Chondrocyte (in vitro differentiated cells): Measurements from ENCODE around the gene CRIM1. TPM values are rescaled to one million over a fixed set of nuclear protein-coding genes. Genes with fewer than 3 reads are reported as not detected.

Source experiments
- DNase-seq: peaks from one replicate; pipeline ENCODE4 v3.0.0; 2021; ENCODE audit warnings: mixed read lengths, low spot score
- H3K27ac Mint-ChIP-seq: one replicate; pipeline ENCODE4 v1.8.0; 2021; ENCODE audit warnings: mild to moderate bottlenecking, moderate library complexity, mixed read lengths; ENCODE audit not compliant: unreplicated experiment
- H3K27me3 Mint-ChIP-seq: 2 replicates; pipeline ENCODE4 v1.8.0; 2021; ENCODE audit warnings: low read depth, mixed read lengths
- H3K36me3 Mint-ChIP-seq: 2 replicates; pipeline ENCODE4 v1.8.0; 2021; ENCODE audit warnings: low read depth, mixed read lengths
- H3K4me1 Mint-ChIP-seq: 2 replicates; pipeline ENCODE4 v1.8.0; 2021; ENCODE audit warnings: low read depth, mild to moderate bottlenecking, mixed read lengths
- H3K4me3 Mint-ChIP-seq: one replicate; pipeline ENCODE4 v1.8.0; 2021; ENCODE audit warnings: mild to moderate bottlenecking, moderate library complexity, mixed read lengths; ENCODE audit not compliant: unreplicated experiment
- H3K9me3 Mint-ChIP-seq: 2 replicates; pipeline ENCODE4 v1.8.0; 2021; ENCODE audit warnings: low read depth, mixed read lengths
- total RNA-seq: library from RNA; stranded (reverse); gene quantifications from 3 replicates; pipeline ENCODE4 v1.2.1, GENCODE V29; 2021
- TF ChIP-seq, protein P1 (sequence below): fragments of 200-600 bp; sonication (generic); IDR thresholded peaks from 2 replicates; pipeline ENCODE4 v1.5.0; 2021; ENCODE audit warnings: antibody characterized with exemption, mild to moderate bottlenecking, moderate library complexity

Gene CRIM1
- total RNA-seq, 1 donor from 2014 or later = 194 TPM

DNA sequence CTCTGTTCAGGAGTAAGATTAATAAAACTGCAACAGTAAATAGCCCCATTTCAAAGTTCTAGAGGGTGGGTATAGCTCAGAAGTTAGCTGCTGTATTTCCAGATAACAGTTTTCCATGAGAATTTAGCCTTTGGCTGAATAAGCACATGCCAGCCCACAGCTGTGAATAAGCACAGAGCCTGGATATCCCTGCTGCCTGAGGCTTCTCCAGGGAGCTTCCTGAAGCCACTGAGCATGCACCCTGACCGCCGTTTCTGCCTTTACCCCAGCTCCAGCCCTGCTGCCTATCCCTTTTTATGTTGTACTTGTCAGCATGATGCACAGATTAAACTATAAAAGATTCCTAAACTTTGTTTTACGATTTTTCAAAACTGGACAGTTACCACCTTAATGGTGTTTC is 157.1 kb downstream of the CRIM1 start:
- TF ChIP-seq, protein P1, sequence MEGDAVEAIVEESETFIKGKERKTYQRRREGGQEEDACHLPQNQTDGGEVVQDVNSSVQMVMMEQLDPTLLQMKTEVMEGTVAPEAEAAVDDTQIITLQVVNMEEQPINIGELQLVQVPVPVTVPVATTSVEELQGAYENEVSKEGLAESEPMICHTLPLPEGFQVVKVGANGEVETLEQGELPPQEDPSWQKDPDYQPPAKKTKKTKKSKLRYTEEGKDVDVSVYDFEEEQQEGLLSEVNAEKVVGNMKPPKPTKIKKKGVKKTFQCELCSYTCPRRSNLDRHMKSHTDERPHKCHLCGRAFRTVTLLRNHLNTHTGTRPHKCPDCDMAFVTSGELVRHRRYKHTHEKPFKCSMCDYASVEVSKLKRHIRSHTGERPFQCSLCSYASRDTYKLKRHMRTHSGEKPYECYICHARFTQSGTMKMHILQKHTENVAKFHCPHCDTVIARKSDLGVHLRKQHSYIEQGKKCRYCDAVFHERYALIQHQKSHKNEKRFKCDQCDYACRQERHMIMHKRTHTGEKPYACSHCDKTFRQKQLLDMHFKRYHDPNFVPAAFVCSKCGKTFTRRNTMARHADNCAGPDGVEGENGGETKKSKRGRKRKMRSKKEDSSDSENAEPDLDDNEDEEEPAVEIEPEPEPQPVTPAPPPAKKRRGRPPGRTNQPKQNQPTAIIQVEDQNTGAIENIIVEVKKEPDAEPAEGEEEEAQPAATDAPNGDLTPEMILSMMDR = no peak
- H3K4me1 Mint-ChIP-seq = peaks cover 44% of the 10 kb centered on the region
- H3K36me3 Mint-ChIP-seq = peaks cover 30% of the 10 kb centered on the region
- no peaks in the 10 kb centered on the region for H3K27me3 Mint-ChIP-seq
- H3K9me3 Mint-ChIP-seq = no peaks in the 10 kb centered on the region
- no peak overlapping the region for H3K4me3 Mint-ChIP-seq
- H3K27ac Mint-ChIP-seq = peak overlapping the region; percentile 34
- no peak for DNase-seq

DNA sequence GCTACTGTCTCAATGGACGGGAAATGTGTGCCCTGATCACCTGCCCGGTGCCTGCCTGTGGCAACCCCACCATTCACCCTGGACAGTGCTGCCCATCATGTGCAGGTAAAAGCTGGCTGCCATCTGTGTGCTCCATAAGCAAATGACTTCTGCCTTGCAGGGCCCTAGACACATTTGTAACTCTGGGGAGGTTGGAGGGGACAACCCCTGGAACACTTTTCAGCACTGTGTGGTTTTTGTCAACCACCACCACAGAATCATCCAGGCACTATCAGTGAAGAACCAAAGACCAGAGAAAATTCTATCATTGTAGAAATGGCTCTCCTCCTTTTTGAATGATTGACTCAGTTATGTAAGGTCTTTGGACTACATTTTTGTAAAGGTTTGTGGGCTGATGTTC is 158.1 kb downstream of the CRIM1 start:
- Mint-ChIP-seq H3K27me3 (no peaks in the 10 kb centered on the region), H3K4me1 (peaks cover 44% of the 10 kb centered on the region), H3K36me3 (peaks cover 30% of the 10 kb centered on the region), H3K27ac (peak overlapping the region; percentile 2), H3K4me3 (no peak overlapping the region), H3K9me3 (no peaks in the 10 kb centered on the region)
- TF ChIP-seq, protein P1 = no peak
- no peak for DNase-seq

DNA sequence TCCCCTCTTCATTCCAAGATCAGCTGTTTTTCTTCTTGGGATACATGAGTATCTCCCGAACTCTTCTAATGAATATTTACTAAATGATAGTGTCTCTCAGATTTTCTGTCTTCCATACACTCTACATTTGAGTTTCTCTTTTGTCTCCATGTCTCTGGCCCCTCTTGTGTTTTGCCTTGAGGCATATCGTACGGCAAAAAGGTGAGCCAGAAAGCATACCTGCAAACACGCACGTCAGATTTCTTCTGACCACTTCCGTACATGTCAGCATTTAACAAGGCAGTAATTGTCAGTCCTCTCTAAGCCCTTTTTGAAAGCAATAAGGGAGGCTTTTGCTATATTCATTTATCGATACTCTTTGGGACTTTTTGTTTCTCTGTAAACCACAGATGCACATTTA is 160.0 kb downstream of the CRIM1 start:
- Mint-ChIP-seq H3K27me3 (no peaks in the 10 kb centered on the region), H3K4me3 (no peak overlapping the region), H3K4me1 (peaks cover 36% of the 10 kb centered on the region), H3K27ac (peak overlapping the region; percentile 90), H3K36me3 (peaks cover 42% of the 10 kb centered on the region), H3K9me3 (no peaks in the 10 kb centered on the region)
- DNase-seq = no peak
- TF ChIP-seq, protein P1 = no peak

DNA sequence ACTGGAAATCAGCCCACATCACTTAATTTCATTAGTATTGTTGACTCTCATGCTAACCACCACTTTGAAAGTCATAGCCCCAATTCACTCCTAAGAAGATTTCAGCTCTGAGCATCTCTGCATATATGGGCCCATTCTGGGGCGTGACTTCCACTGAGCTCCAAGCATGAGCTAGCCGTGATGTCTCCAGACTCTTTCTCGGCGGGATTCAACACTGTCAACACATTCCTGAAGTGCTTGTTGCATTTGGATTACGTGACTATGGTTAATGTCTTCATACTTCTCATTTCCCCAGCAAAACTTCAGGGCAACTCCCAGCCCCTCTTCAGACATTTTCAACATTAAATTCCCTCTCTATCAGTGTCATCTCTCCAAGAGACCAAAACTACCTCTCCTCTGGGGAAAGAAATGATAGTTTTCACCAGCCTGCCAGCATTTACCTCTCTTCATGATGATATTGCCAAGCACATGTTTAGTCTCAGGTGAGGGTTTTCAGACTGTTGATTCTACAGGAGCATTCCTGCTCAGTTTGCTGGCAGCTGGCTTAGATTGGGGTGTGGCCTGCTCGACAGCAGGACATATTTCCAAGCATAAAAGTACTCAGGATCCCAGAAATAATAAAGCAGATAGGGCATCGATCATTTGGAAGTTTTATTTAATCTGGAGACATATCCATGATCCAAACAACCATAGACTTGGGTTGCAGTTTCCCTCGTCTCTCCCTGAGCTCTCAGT is 160.7 kb downstream of the CRIM1 start:
- H3K9me3 Mint-ChIP-seq = no peaks in the 10 kb centered on the region
- peak overlapping the region; percentile 90 for H3K27ac Mint-ChIP-seq
- DNase-seq = no peak
- peaks cover 36% of the 10 kb centered on the region for H3K4me1 Mint-ChIP-seq
- H3K27me3 Mint-ChIP-seq = no peaks in the 10 kb centered on the region
- peaks cover 47% of the 10 kb centered on the region for H3K36me3 Mint-ChIP-seq
- TF ChIP-seq, protein P1 = no peak
- no peak overlapping the region for H3K4me3 Mint-ChIP-seq

DNA sequence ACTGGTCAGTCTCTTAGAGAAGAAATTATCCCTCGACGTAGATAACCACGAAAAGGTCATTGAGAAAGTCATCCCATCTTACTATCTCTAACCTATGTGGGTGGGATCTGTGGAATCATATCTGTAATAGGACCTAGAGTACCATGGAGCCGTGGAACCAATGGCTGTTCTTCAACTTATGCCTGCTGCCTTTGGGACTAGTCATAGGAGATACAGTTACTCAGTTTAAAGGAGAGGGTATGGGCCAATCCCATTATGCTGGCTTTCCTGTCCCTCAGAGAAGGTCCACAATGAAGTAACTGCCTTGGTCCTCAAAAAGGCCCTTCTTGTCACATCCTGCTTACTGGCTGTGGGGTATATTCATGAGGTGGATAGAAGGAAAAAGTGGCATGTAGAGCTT is 164.9 kb downstream of the CRIM1 start:
- Mint-ChIP-seq H3K27ac (no peak overlapping the region), H3K4me1 (peaks cover 21% of the 10 kb centered on the region), H3K36me3 (peaks cover 41% of the 10 kb centered on the region), H3K4me3 (no peak overlapping the region), H3K9me3 (no peaks in the 10 kb centered on the region), H3K27me3 (no peaks in the 10 kb centered on the region)
- DNase-seq = no peak
- TF ChIP-seq, protein P1 = no peak
